IMR-90 (cell line): ENCODE results near the gene KIF1C.

Source experiments
- CTCF ChIP-seq: conservative IDR thresholded peaks from 2 replicates; pipeline ENCODE4 v1.5.1; 2012; ENCODE audit warnings: mild to moderate bottlenecking, low read depth, low read length, improper control_type of control experiment
- ELK1 ChIP-seq: fragments of 150-350 bp; IDR thresholded peaks from 2 replicates; pipeline ENCODE4 v1.6.1; 2016; ENCODE audit warnings: low read depth, mild to moderate bottlenecking, low read length, moderate library complexity, borderline replicate concordance
- FOS ChIP-seq: fragments of 150-350 bp; IDR thresholded peaks from 2 replicates; pipeline ENCODE4 v1.6.1; 2016; ENCODE audit warnings: low read depth, low read length
- POLR2A ChIP-seq: IDR thresholded peaks from 2 replicates; pipeline ENCODE4 v1.6.1; 2012; ENCODE audit warnings: mild to moderate bottlenecking, low read depth, low read length
- RAD21 ChIP-seq: IDR thresholded peaks from 2 replicates; pipeline ENCODE4 v1.6.1; 2012; ENCODE audit warnings: low read length, improper control_type of control experiment
- RCOR1 ChIP-seq: IDR thresholded peaks from 2 replicates; pipeline ENCODE4 v1.6.1; 2012; ENCODE audit warnings: mild to moderate bottlenecking, low read length, improper control_type of control experiment; ENCODE audit not compliant: insufficient replicate concordance
- USF2 ChIP-seq: fragments of 150-350 bp; IDR thresholded peaks from 2 replicates; pipeline ENCODE4 v1.6.1; 2017; ENCODE audit warnings: mild to moderate bottlenecking, antibody characterized with exemption, low read length, low read depth

- no peak for TF ChIP-seq FOS
- TF ChIP-seq RCOR1, result no peak
- TF ChIP-seq CTCF, result no peak
- TF ChIP-seq ELK1, result no peak
- no peak for TF ChIP-seq POLR2A
- TF ChIP-seq RAD21, result no peak
- no peak for TF ChIP-seq USF2
These were observed 27.5 kb upstream of the KIF1C start for GRCh38 chr17:4970273-4970672.
